Spleen (tissue), 11 donors: ENCODE results near the gene KCNK13. TPM values are rescaled to one million over a fixed set of nuclear protein-coding genes. Genes with fewer than 3 reads are reported as not detected.
"Not testable (repeated sequence)": the region's sequence is repeated elsewhere in the genome, so short reads cannot be mapped to it uniquely, and the experiment has no call there.

Experiments used
- DNase-seq: peaks from one replicate; pipeline ENCODE4 v3.0.0-alpha.2; 2020
- H3K27ac ChIP-seq, 8 donors: fragments of 200-600 bp; sonication (generic) in 7 of 8; 1 replicate in 4 of 8; 2 replicates in 4 of 8; pipeline versions ENCODE4 v1.5.0 to v1.8.0; 2016 to 2021; ENCODE audit warnings: inconsistent platforms in 4 of 8, mild to moderate bottlenecking in 4 of 8, moderate library complexity in 1 of 8
- H3K27me3 ChIP-seq, 7 donors: fragments of 200-600 bp; sonication (generic) in 6 of 7; replicated peaks in 1 of 7; 1 replicate in 4 of 7; 2 replicates in 3 of 7; pipeline versions ENCODE4 v1.5.0 to v1.8.0; 2016 to 2021; ENCODE audit warnings: inconsistent platforms in 3 of 7, mild to moderate bottlenecking in 1 of 7
- H3K36me3 ChIP-seq, 6 donors: fragments of 200-600 bp; sonication (generic) in 5 of 6; 1 replicate in 4 of 6; 2 replicates in 2 of 6; pipeline versions ENCODE4 v1.5.0 to v1.8.0; 2016 to 2021; ENCODE audit warnings: inconsistent platforms in 2 of 6
- H3K4me1 ChIP-seq, 6 donors: fragments of 200-600 bp; sonication (generic) in 5 of 6; 1 replicate in 3 of 6; 2 replicates in 3 of 6; pipeline versions ENCODE4 v1.5.0 to v1.8.0; 2016 to 2021; ENCODE audit warnings: inconsistent platforms in 3 of 6
- H3K4me3 ChIP-seq, 8 donors: fragments of 200-600 bp; sonication (generic) in 7 of 8; 1 replicate in 4 of 8; 2 replicates in 4 of 8; pipeline versions ENCODE4 v1.5.0 to v1.8.0; 2016 to 2021; ENCODE audit warnings: inconsistent platforms in 4 of 8, mild to moderate bottlenecking in 4 of 8, moderate library complexity in 2 of 8
- H3K9me3 ChIP-seq, 8 donors: fragments of 200-600 bp; sonication (generic) in 7 of 8; 1 replicate in 4 of 8; 2 replicates in 4 of 8; pipeline versions ENCODE4 v1.5.0 to v1.8.0; 2016 to 2021; ENCODE audit warnings: inconsistent platforms in 4 of 8
- CTCF ChIP-seq, 11 experiments: fragments of 200-600 bp in 7 of 11; fragments of 450-650 bp in 4 of 11; sonication (generic) in 4 of 11; IDR thresholded peaks in 8 of 11; conservative IDR thresholded peaks in 3 of 11; 1 replicate in 7 of 11; 2 replicates in 4 of 11; pipeline versions ENCODE4 v1.4.0 to v1.8.0; 2016 to 2021; ENCODE audit warnings: antibody characterized with exemption in 11 of 11, inconsistent platforms in 4 of 11, mild to moderate bottlenecking in 1 of 11
- POLR2A ChIP-seq, 3 donors: fragments of 450-650 bp; IDR thresholded peaks; one replicate each; pipeline ENCODE4 v1.5.1; 2017; ENCODE audit warnings: antibody characterized with exemption in 3 of 3, mild to moderate bottlenecking in 1 of 3
- POLR2AphosphoS5 ChIP-seq, 3 donors: sonication (generic); formaldehyde crosslinking; IDR thresholded peaks; one replicate each; pipeline ENCODE4 v1.5.1; 2017; ENCODE audit warnings: antibody characterized with exemption in 3 of 3
- WGBS, 5 donors: extraction: QIAGEN DNeasy Blood & Tissue Kit in 3 of 5; methylation state at CpG; one replicate each; pipeline versions ENCODE4 v1.1.5 to v1.1.7; 2013 to 2018; 5-methylcytosine and 5-hydroxymethylcytosine counted together
- intact Hi-C: fragments of 100-400 bp; cut with DNase I; formaldehyde crosslinking; loops from one replicate; pipeline ENCODE4 v1.15.0; 2023; ENCODE audit warnings: low total_unique reads
- polyA plus RNA-seq, 3 donors: library from polyadenylated mRNA; stranded (reverse); fragments of 200-250 nt; gene quantifications; one replicate each; pipeline ENCODE4 v1.2.1, GENCODE V29; 2013
- total RNA-seq, 7 donors: library from RNA; depleted of rRNA in 3 of 7; stranded (reverse); fragments of >200 nt in 3 of 7; fragmentation: NEBNext Ultra II Directional in 4 of 7; extraction: Animal tissue kit (Norgen Biotek cat#: 25700) in 4 of 7; gene quantifications; one replicate each; pipeline versions ENCODE4 v1.1.0 to v1.2.1, GENCODE V29; 2016 to 2021
- donor health status: healthy with polysubstance abuse.
- donor health status: DM: no; HTN: no; CAD: no; lungs with moderate emphysema.
- donor health status: DM: no; HTN: no; CAD: no.
- donor health status: Bipolar disorder and iron deficiency.
- donor health status: healthy.
- donor health status: DM: no; HTN: no; CAD: no.
- donor health status: DM: yes; HTN: yes; CAD: no.

KCNK13 gene
- total and polyA plus RNA-seq, 10 donors = 0.33 to 1.4 (median 0.94) TPM

GRCh38 chr14:90024910-90025309 is 36.9 kb upstream of the KCNK13 start:
- Histone ChIP-seq H3K27ac (no peak overlapping the region), H3K36me3 (peaks cover 0 to 98% (median 59%) of the 10 kb centered on the region in 6 donors), H3K27me3 (no peaks in the 10 kb centered on the region), H3K4me1 (no peaks in the 10 kb centered on the region), H3K9me3 (no peaks in the 10 kb centered on the region), H3K4me3 (no peak overlapping the region)
- intact Hi-C loops = no loop called here
- WGBS, 5 donors = 93 to 98% (median 97%) methylated on average over 3 of the region's 3 CpGs
- no peak for DNase-seq
- TF ChIP-seq POLR2A (IDR thresholded peaks at IDR 0.05) = no peak
- no peak for TF ChIP-seq CTCF (IDR thresholded peaks at IDR 0.05 in 8 of 11, conservative IDR thresholded peaks at IDR 0.05 in 3 of 11)
- TF ChIP-seq POLR2AphosphoS5 (IDR thresholded peaks at IDR 0.05) = no peak

GRCh38 chr14:90026608-90027007 is 35.2 kb upstream of the KCNK13 start:
- H3K4me1 ChIP-seq, H3K9me3 ChIP-seq, H3K27me3 ChIP-seq, H3K4me3 ChIP-seq, intact Hi-C loops, DNase-seq, H3K27ac ChIP-seq: not testable (repeated sequence)
- H3K36me3 ChIP-seq = peaks cover 0 to 100% (median 53%) of the 10 kb centered on the region in 6 donors
- WGBS, 5 donors = 93 to 100% (median 97%) methylated on average over 3 to 4 of the region's 4 CpGs

GRCh38 chr14:90027842-90028241 is 34.0 kb upstream of the KCNK13 start:
- Histone ChIP-seq H3K9me3 (no peaks in the 10 kb centered on the region), H3K27ac (no peak overlapping the region), H3K36me3 (peaks cover 0 to 100% (median 50%) of the 10 kb centered on the region in 6 donors), H3K4me3 (no peak overlapping the region), H3K27me3 (no peaks in the 10 kb centered on the region), H3K4me1 (no peaks in the 10 kb centered on the region)
- DNase-seq = no peak
- intact Hi-C loops = no loop called here
- no peak for TF ChIP-seq CTCF (IDR thresholded peaks at IDR 0.05 in 8 of 11, conservative IDR thresholded peaks at IDR 0.05 in 3 of 11)
- no peak for TF ChIP-seq POLR2A (IDR thresholded peaks at IDR 0.05)
- TF ChIP-seq POLR2AphosphoS5 (IDR thresholded peaks at IDR 0.05) = no peak
- 75 to 89% (median 84%) methylated on average over 1 of the region's 1 CpG for WGBS, 5 donors

- Histone ChIP-seq H3K27ac (no peak overlapping the region), H3K4me1 (no peaks in the 10 kb centered on the region), H3K4me3 (no peak overlapping the region), H3K36me3 (peaks cover 0 to 100% (median 36%) of the 10 kb centered on the region in 6 donors), H3K27me3 (no peaks in the 10 kb centered on the region), H3K9me3 (peaks cover 0 to 2% (median 0%) of the 10 kb centered on the region in 8 donors)
- no peak for DNase-seq
- no peak for TF ChIP-seq POLR2A (IDR thresholded peaks at IDR 0.05)
- intact Hi-C loops = no loop called here
- WGBS, 5 donors = 86 to 95% (median 93%) methylated on average over 2 of the region's 2 CpGs
Observed at GRCh38 chr14:90034156-90034555, 27.6 kb upstream of the KCNK13 start.

- intact Hi-C loops = no loop called here
- H3K36me3 ChIP-seq = peaks cover 0 to 100% (median 36%) of the 10 kb centered on the region in 6 donors
- peaks cover 0 to 2% (median 0%) of the 10 kb centered on the region in 8 donors for H3K9me3 ChIP-seq
- no peak overlapping the region for H3K4me3 ChIP-seq
- TF ChIP-seq CTCF (IDR thresholded peaks at IDR 0.05 in 8 of 11, conservative IDR thresholded peaks at IDR 0.05 in 3 of 11) = no peak
- TF ChIP-seq POLR2A (IDR thresholded peaks at IDR 0.05) = no peak
- TF ChIP-seq POLR2AphosphoS5 (IDR thresholded peaks at IDR 0.05) = no peak
- no peak overlapping the region for H3K27ac ChIP-seq
- no peaks in the 10 kb centered on the region for H3K27me3 ChIP-seq
- no peak for DNase-seq
- 91 to 94% (median 93%) methylated on average over 6 of the region's 6 CpGs for WGBS, 5 donors
- H3K4me1 ChIP-seq = no peaks in the 10 kb centered on the region
Observed at GRCh38 chr14:90034835-90035525, 26.8 kb upstream of the KCNK13 start.
